HG02571 (cell line): Measurements from ENCODE around the gene GATAD2B.
"Not testable (repeated sequence)": the region's sequence is repeated elsewhere in the genome, so short reads cannot be mapped to it uniquely, and the experiment has no call there.

ENCODE experiments used
- ATAC-seq: cut with Tn5 transposase; IDR thresholded peaks from one replicate; pipeline ENCODE4 v1.9.1; 2021; ENCODE audit warnings: mild to moderate bottlenecking, moderate library complexity; ENCODE audit not compliant: unreplicated experiment

GATAD2B gene

DNA sequence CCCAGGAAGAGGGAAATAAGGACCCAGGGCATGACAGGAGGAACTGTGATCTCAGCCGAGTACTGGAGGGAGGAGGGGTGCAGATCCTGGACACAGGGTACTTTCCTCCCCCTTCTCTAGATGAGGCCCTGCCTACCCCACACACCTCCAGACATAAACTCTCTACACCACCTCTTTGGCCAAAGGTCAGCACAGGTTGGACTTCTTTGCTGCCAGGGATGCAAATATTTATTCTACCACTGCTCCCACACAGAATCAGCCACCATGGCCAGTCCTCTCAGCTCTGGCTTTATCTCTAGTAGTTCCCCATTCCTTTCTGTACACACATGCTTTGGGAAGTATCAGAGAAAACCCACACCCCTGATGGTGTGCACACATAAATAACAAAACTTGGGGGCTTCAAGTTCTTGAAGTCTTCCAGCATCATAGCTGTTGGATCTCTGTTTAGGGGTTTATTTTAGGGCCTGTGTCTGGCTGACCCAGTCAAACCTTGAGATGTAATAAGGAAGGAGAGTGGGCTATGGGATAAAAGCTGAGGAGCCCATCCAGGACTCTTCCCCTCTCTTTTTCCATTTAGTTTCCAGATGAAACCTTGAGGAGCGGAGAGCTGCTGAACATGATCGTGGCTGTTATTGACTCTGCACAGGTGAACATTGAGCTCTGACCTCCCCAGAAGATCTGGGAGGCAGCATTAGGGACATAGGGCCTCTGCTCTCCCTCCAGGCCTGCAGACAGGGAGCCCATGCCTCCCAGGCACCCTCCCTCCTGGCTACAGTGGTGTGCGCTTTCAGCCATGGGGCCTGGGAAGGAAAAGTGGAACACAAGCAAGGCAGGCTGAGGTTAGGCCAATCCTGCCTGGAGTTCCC is 154.2 kb downstream of the GATAD2B start:
- ATAC-seq: no peak

DNA sequence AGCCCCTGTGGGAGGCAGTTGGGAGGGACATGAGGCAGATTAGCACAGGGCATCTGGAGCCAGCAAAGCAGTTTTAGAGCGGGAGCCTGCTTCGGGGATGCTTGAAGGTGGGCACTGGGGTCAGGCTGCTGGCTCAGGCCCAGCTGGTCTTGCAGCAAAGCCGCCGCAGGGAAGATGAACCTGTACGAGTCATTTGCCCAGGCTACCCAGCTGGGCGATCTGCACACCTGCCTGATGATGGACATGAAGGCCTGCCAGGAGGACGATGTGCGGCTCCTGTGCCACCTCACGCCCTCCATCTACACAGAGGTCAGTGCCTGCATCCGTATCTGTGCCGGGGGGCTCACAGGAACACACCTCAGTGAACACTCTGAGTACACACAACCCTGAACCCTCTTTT is 155.3 kb downstream of the GATAD2B start:
- ATAC-seq: no peak

DNA sequence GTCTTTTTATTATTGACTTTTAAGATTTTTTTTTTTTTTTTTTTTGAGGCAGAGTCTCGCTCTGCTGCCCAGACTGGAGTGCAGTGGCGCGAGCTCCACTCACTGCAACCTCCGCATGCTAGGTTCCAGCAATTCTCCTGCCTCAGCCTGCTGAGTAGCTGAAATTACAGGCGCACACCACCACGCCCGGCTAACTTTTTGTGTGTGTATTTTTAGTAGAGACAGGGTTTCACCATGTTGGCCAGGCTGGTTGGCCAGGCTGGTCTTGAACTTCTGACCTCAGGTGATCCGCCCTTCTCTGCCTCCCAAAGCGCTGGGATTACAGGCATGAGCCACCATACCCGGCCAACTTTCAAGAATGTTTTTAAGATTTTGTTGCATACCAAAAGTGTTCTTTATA is 156.1 kb downstream of the GATAD2B start:
- not testable (repeated sequence) for ATAC-seq

DNA sequence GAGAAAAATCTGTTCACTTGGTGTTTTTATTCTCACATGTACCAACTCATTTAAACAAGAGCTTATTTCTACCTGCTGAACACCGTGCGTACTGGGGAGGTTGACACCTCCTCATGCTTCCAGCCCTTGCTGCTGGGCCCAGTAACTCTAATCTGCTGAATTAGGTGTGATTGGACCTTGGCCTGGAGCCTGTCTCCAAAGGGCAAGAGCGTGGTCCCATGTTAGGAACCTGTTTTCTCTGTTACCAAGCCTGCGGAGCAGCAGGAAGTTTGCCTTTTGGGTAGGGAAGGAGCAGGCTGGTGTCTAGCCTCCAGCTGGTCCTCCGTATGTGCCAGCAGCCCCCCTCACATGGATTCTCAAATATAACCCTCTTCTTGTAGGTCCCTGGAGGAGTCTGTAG is 158.5 kb downstream of the GATAD2B start:
- ATAC-seq: no peak

DNA sequence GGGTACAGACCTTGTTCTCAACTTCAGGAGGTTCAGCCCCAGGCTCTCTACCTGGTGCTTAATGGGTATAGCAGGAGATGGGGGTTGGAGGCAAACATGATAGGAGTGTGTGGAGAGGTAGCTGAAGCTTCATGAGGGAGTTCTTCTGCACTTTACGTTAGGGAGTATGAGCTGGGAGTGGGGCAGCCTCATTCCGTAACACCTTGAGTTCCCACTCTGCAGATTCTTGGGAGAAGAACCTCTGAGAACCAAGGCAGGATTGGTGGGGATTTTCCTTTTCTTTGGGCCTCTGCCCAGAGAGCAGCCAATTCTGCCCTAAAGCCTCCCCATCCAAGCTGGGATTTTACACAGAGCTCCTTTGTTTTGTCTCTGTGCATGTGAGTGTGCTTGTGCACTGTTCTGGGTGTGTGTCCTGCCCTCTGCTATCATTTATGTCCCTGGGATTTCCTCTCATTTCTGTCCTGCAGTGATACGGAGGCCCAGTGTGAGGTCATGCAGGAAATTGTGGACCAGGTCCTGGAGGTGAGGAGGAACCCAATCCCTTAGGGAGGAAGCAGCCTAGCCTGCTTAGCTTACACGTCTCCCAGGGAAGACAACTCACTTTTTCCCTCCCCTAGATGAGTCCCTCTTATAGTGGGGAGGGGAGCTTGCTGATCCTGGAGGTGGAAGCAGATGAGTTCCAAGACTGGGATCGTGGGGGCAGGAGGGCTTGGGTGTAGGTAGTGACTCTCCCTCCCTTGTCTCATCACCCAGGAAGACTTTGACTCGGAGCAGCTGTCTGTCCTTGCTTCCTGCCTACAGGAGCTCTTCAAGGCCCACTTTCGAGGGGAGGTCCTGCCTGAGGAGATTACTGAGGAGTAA is 159.2 kb downstream of the GATAD2B start:
- ATAC-seq: no peak

DNA sequence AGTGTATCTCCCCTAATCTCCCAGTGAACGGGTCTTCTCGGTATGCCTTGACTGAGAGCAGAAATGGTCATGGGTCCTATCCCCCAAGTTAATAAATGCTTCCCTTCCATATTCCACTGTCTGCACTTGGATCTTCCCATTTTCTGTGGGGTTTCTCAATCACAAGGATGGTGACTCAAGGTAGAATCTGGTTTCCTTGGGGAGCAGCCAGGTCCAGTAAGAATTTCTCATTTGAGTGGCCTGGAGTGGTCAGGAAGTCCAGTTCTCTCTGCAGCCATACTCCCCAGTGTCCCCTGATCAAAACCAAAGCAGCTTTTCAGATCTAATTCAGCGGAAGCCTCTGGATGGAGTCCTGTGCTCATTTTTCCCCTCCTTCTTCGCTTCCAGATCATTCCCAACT is 162.3 kb downstream of the GATAD2B start:
- no peak for ATAC-seq
